A549 (cell line): ENCODE data around the gene CACNA1G.

Source experiments
- CHD4 ChIP-seq: fragments of 200-600 bp; sonication (generic); IDR thresholded peaks from 2 replicates; pipeline ENCODE4 v1.6.1; 2016; ENCODE audit warnings: antibody characterized with exemption, mild to moderate bottlenecking, borderline replicate concordance
- CTCF ChIP-seq: fragments of >200 bp; sonication (Bioruptor Twin); formaldehyde crosslinking; IDR thresholded peaks from 3 replicates; pipeline ENCODE4 v1.5.1; 2016
- EP300 ChIP-seq, 2 experiments: fragments of >200 bp; sonication (Bioruptor Twin); formaldehyde crosslinking; IDR thresholded peaks; 2 replicates in 1 of 2; 3 replicates in 1 of 2; pipeline ENCODE4 v1.6.1; 2016 to 2017
- FOSB ChIP-seq: fragments of 250-450 bp; sonication (Bioruptor Pico); IDR thresholded peaks from 2 replicates; pipeline ENCODE4 v1.5.0; 2020; ENCODE audit warnings: mild to moderate bottlenecking, moderate library complexity
- HDAC2 ChIP-seq: fragments of 200-600 bp; sonication (generic); IDR thresholded peaks from 2 replicates; pipeline ENCODE4 v1.6.1; 2016
- MAZ ChIP-seq: fragments of 150-350 bp; IDR thresholded peaks from 2 replicates; pipeline ENCODE4 v1.6.1; 2014; ENCODE audit warnings: antibody characterized with exemption, low read depth, low read length, borderline replicate concordance
- POLR2A ChIP-seq: IDR thresholded peaks from 2 replicates; pipeline ENCODE4 v1.6.1; 2012; ENCODE audit warnings: mild to moderate bottlenecking, low read length
- RAD21 ChIP-seq, 2 experiments: fragments of >200 bp in 1 of 2; sonication (Bioruptor Twin) in 1 of 2; formaldehyde crosslinking in 1 of 2; IDR thresholded peaks in 1 of 2; conservative IDR thresholded peaks in 1 of 2; 2 replicates in 1 of 2; 3 replicates in 1 of 2; pipeline ENCODE4 v1.6.1; 2012 to 2018; ENCODE audit warnings: inconsistent platforms in 1 of 2
- RCOR1 ChIP-seq: fragments of 150-350 bp; IDR thresholded peaks from 2 replicates; pipeline ENCODE4 v1.6.1; 2014; ENCODE audit warnings: antibody characterized with exemption, low read length, low read depth
- RFX5 ChIP-seq: fragments of 450-650 bp; IDR thresholded peaks from 2 replicates; pipeline ENCODE4 v1.7.1; 2014; ENCODE audit warnings: antibody characterized with exemption, mild to moderate bottlenecking, moderate library complexity
- SMC3 ChIP-seq: fragments of >200 bp; sonication (Bioruptor Twin); formaldehyde crosslinking; IDR thresholded peaks from 3 replicates; pipeline ENCODE4 v1.6.1; 2018; ENCODE audit warnings: inconsistent platforms
- SREBF2 ChIP-seq: fragments of 450-650 bp; IDR thresholded peaks from 2 replicates; pipeline ENCODE4 v1.6.1; 2014; ENCODE audit warnings: mild to moderate bottlenecking, moderate library complexity
- TF ChIP-seq, protein P1 (sequence below): IDR thresholded peaks from 2 replicates; pipeline ENCODE4 v1.6.1; 2012
- TF ChIP-seq, protein P2 (sequence below): fragments of 150-350 bp; IDR thresholded peaks from 2 replicates; pipeline ENCODE4 v1.6.1; 2014; ENCODE audit warnings: low read depth, mild to moderate bottlenecking, low read length

DNA sequence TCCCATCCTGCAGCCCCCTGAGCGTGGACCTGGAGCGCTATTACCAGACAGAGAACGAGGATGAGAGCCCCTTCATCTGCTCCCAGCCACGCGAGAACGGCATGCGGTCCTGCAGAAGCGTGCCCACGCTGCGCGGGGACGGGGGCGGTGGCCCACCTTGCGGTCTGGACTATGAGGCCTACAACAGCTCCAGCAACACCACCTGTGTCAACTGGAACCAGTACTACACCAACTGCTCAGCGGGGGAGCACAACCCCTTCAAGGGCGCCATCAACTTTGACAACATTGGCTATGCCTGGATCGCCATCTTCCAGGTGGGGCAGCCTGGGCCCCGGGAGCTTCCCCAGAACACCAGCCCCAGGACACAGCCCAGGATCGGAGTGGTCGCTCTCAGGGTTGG, 12.0 kb downstream of the CACNA1G start:
- TF ChIP-seq CTCF = no peak
- TF ChIP-seq CHD4 = no peak
- TF ChIP-seq RFX5 = no peak
- TF ChIP-seq MAZ = no peak
- TF ChIP-seq POLR2A = no peak
- no peak for TF ChIP-seq SREBF2
- TF ChIP-seq RCOR1 = no peak
- no peak for TF ChIP-seq HDAC2
- TF ChIP-seq SMC3 = no peak
- no peak for TF ChIP-seq FOSB (CRISPR knock-in tag)
- no peak for TF ChIP-seq EP300 (IDR thresholded peaks at IDR 0.05)
- TF ChIP-seq RAD21 (conservative IDR thresholded peaks at IDR 0.05 in 1 of 2, IDR thresholded peaks at IDR 0.05 in 1 of 2) = no peak
- TF ChIP-seq, protein P1, sequence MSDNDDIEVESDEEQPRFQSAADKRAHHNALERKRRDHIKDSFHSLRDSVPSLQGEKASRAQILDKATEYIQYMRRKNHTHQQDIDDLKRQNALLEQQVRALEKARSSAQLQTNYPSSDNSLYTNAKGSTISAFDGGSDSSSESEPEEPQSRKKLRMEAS = no peak
- TF ChIP-seq, protein P2, sequence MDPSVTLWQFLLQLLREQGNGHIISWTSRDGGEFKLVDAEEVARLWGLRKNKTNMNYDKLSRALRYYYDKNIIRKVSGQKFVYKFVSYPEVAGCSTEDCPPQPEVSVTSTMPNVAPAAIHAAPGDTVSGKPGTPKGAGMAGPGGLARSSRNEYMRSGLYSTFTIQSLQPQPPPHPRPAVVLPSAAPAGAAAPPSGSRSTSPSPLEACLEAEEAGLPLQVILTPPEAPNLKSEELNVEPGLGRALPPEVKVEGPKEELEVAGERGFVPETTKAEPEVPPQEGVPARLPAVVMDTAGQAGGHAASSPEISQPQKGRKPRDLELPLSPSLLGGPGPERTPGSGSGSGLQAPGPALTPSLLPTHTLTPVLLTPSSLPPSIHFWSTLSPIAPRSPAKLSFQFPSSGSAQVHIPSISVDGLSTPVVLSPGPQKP = no peak
